ENCODE data around the gene EIPR1.
A peak's percentile ranks its signal among the peaks of the same experiment; 100 is the strongest.
"Not testable (repeated sequence)": the region's sequence is repeated elsewhere in the genome, so short reads cannot be mapped to it uniquely, and the experiment has no call there.

The EIPR1 gene

DNA sequence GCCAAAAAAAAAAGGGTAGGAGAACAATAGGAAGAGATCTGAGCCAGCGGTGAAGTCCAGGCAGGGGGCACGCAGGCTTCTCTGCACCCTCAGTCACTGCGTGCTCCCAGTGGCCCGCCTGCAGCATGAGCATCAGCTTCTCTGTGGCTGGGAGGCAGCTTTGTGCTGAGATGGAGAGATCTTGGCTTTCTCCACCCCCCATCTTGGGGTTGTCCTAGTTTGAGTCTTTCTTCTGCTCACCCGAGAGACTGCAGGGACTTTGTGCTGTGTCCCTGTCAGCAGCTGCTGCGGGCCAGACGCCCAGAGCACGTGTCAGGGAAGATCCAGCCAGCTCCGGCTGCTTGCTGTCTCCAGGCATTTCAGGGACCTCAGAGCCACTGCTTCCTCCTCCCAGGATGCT lies 22.2 kb upstream of the EIPR1 start:
- no peak for DNase-seq

DNA sequence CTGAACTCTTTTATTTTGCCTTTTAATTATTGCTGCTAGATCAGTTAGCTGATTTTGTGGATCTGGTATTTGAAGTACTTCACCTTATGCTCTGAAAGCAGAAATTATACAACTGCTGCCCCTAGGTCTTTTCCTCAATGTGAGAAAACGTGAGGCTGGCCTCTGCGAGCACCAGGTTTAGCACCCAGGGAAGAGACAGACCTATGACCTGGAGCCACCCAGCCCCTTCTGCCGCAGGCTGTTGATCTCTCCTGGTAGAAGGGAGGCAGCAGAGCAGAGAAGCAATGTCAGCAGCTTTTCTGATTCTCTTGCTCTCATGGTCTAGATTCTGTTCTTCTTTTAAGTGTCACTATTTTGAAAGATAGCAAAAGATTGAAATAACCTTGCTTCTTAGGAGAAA lies 21.8 kb upstream of the EIPR1 start:
- no peak for DNase-seq

- no peak for DNase-seq
These were observed 21.2 kb upstream of the EIPR1 start for GRCh38 chr2:3398857-3399256.

GRCh38 chr2:3396920-3397559 lies 19.4 kb upstream of the EIPR1 start:
- DNase-seq, result no peak

DNA sequence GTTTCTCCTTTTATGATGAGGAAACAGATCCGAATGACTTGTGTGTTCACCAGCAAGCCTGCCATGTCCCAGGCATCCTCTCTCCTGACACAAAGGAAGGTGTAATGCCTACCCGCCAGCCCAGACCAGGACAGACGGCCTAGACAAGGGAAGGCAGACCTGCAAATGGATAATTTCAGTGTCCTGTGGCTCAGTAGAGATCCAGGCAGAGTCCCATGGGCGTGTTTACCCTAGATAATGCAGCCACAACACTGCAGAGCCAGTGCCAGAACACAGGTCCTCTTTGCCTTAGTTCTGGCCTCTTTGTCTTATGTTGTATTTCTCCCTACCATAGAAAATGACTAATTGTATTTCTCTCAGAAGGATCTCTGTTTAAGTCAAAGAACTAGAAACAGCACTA lies 14.6 kb upstream of the EIPR1 start:
- no peak for DNase-seq

GRCh38 chr2:3390041-3390440 lies 12.4 kb upstream of the EIPR1 start:
- no peak for DNase-seq

GRCh38 chr2:3389193-3389592 lies 11.6 kb upstream of the EIPR1 start:
- no peak for DNase-seq

DNA sequence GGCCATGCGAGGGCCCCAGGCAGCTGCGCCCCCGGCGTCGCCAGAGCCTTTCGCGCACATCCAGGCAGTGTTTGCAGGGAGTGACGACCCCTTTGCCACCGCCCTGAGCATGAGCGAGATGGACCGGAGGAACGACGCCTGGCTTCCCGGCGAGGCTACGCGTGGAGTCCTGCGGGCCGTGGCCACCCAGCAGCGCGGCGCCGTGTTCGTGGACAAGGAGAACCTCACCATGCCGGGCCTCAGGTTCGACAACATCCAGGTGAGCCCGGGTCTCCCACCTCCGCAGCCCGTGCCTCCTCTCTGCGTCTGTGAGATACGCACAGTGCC lies 10.8 kb upstream of the EIPR1 start:
- no peak for DNase-seq

GRCh38 chr2:3387644-3388411 lies 10.2 kb upstream of the EIPR1 start:
- DNase-seq, result no peak

GRCh38 chr2:3387011-3387410 lies 9.4 kb upstream of the EIPR1 start:
- no peak for DNase-seq

DNA sequence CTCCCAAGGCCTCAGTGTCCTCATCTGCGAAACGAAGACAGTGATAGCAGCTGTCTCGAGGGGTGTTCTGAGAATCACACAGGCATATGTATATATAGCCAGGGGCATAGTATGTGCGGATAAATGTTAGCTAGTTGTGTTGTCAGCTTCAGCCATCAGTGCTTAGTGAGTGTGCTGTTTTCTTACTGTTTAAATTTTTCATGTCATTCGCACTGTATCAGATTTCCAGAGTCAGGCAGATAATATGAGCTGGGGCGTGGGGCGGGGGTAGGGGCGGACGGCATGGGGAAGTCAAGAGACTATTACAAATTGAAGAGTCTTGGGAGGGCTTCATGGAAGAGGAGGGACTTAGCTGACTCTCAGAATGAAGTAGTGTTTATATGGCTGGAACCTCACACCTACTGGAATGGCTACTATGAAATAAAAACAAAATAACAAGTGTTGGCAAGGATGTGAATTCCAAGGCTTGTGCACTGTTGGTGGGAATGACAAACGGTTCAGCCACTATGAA lies 8.9 kb upstream of the EIPR1 start:
- DNase-seq, result no peak

DNA sequence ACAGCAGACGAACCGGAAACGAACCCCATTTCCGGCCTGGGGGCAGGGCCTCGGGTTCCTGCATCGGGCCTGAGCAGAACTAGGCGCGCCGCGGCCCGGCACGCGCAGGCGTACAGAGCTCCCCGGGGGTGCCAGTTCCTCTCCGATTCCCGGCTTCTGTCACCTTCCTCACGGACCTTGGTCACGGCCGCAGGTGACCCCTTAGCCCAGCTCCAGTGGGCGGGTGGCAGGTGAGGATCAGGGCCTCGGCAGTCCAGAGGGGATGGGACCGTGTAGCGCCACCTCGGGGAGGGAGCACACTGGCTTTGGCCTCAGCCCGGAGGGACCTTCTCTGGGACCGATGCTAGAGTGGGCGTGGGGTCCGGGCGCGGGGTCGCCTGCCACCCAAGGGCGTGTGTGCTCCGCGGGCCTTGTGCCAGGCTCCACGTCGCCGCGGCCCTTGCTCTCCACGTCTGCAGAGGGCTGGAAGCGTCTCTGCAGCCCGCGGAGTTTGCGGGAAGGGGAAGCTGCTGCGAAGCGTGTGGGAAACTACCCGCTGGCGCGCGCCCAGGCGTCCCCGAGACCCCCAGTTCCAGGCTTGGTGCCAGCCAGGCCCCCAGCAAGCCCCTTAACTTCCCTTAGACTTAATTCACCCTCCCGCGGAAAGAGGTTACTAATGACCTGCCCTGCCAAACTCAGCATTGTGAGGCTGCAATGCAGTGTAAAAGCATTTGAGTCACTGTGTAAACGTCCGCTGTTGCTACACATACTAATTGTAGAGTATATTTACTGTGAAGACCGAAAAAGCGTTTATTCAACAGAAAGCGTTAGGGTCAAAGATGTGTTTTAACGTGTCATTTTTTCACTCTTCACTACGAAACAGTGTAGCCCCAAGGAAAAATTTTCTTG lies 2.3 kb upstream of the EIPR1 start, which contains the start of gene TRAPPC12:
TRAPPC12 (plus strand) TSS at position 48 of the 888 bp plus-strand sequence. CDS start 7,930 bp downstream, outside the sequence.
- DNase-seq, result peak; percentile 79 to 92 (median 88)

DNA sequence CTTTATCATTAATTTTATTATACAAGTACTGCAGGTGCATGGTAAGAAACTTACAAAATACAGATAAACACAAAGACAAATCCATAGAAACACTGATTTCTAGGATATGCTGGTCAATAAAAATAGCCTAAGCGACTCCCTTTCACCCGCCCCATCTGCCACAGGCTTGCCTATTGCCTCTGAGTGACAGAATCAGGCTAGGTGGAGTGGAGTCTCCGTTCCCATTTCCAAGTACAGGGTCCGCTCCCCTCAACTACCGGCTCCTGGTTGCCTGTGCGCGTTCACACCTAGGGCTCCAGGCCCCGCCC lies 1.7 kb upstream of the EIPR1 start:
- no peak for DNase-seq

- DNase-seq, result no peak
These were observed 373 bp downstream of the EIPR1 start for GRCh38 chr2:3377279-3377611.

GRCh38 chr2:3376821-3377220 lies 797 bp downstream of the EIPR1 start:
- no peak for DNase-seq

DNA sequence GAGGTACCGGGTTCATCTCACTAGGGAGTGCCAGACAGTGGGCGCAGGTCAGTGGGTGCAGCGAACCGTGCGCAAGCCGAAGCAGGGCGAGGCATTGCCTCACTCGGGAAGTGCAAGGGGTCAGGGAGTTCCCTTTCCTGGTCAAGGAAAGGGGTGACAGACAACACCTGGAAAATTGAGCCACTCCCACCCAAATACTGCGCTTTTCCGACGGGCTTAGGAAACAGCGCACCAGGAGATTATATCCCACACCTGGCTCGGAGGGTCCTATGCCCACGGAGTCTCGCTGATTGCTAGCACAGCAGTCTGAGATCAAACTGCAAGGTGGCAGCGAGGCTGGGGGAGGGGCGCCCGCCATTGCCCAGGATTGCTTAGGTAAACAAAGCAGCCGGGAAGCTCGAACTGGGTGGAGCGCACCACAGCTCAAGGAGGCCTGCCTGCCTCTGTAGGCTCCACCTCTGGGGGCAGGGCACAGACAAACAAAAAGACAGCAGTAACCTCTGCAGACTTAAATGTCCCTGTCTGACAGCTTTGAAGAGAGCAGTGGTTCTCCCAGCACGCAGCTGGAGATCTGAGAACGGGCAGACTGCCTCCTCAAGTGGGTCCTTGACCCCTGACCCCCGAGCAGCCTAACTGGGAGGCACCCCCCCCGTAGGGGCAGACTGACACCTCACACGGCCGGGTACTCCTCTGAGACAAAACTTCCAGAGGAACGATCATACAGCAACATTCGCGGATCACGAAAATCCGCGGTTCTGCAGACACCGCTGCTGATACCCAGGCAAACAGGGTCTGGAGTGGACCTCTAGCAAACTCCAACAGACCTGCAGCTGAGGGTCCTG lies 8.1 kb downstream of the EIPR1 start:
- DNase-seq, result not testable (repeated sequence)

- DNase-seq, result no peak
These were observed 9.3 kb downstream of the EIPR1 start for GRCh38 chr2:3368261-3368722.

DNA sequence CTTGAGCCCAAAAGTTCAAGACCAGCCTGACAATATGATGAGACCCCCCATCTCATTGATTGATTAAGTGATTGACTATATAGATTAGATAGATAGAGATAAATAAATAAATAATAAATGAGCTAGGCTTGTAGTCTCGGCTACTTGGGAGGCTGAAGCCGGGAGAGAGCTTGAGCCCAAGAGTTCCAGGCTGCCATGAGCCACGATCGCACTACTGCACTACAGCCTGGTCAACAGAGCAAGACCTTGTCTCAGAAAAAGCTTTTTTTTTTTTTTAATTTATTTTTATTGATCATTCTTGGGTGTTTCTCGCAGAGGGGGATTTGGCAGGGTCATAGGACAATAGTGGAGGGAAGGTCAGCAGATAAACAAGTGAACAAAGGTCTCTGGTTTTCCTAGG lies 12.4 kb downstream of the EIPR1 start:
- DNase-seq, result no peak

DNA sequence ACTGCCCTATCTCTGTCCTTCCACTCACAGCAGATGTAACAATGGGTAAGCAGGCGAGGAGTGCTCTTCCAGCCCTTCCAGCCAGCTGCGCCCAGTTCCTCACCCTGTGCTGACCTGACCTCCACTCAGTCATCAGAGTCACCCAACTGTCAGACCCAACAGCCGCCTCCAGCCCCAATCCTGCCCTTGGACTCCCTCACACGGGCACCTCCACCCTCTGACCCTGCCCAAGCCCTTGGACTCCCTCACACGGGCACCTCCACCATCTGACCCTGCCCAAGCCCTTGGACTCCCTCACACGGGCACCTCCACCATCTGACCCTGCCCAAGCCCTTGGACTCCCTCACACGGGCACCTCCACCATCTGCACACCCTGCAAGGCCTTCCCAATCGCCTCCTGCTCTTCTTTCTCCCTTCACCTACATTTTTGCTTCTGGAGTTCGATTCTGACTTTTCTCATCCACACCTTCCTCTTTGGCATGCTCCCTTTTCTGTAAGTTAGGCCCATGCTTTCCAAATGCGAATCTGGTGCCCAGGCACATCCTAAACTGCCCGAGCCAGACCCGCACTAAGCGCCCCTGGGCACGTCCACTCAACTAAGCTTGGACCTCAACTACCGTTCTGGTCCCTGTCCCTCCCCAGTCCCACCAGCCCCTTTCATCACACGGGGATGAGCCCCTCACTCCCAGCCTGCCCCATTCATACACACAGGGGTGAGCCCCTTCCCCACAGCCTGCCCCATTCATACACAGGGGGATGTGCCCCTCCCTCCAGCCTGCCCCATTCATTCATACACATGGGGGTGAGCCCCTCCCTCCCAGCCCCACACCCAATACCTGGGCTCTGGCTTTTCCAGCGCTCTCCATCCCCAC lies 15.9 kb downstream of the EIPR1 start:
- no peak for DNase-seq

- no peak for DNase-seq
These were observed 19.7 kb downstream of the EIPR1 start for GRCh38 chr2:3357926-3358325.

GRCh38 chr2:3357446-3357845 lies 20.2 kb downstream of the EIPR1 start:
- not testable (repeated sequence) for DNase-seq

GRCh38 chr2:3356799-3357198 lies 20.8 kb downstream of the EIPR1 start:
- DNase-seq, result no peak

Data from activated naive CD4-positive, alpha-beta T cell (primary cell).